Activated B cell treated with CpG ODN at 0.5 μM for 24 hours (primary cell): ENCODE data around the gene SIRT7. TPM values are rescaled to one million over a fixed set of nuclear protein-coding genes. Genes with fewer than 3 reads are reported as not detected.
"Not testable (repeated sequence)": the region's sequence is repeated elsewhere in the genome, so short reads cannot be mapped to it uniquely, and the experiment has no call there.

Experiments used
- ATAC-seq: fragments of 200-7000 bp; cut with Tn5 transposase; one replicate; pipeline ENCODE4 v1.10.0; 2021; ENCODE audit warnings: low read depth, mild to moderate bottlenecking, moderate library complexity
- CTCF ChIA-PET: fragments of 350-600 bp; sonication (Branson Sonifier 250); formaldehyde crosslinking; loops from one replicate; lab custom pipeline; 2021; ENCODE audit warnings: antibody characterized with exemption; lab: Charles Lee
- POLR2A ChIA-PET: fragments of 350-600 bp; sonication (Branson Sonifier 250); formaldehyde crosslinking; loops from one replicate; lab custom pipeline; 2021; ENCODE audit warnings: antibody characterized with exemption; lab: Charles Lee
- DNase-seq: peaks from one replicate; pipeline ENCODE4 v3.0.0; 2022
- H3K27ac Mint-ChIP-seq: one replicate; pipeline ENCODE4 v1.8.0; 2020; ENCODE audit warnings: mixed read lengths
- H3K27me3 Mint-ChIP-seq: one replicate; pipeline ENCODE4 v1.8.0; 2021; ENCODE audit warnings: mixed read lengths
- H3K36me3 Mint-ChIP-seq: one replicate; pipeline ENCODE4 v1.8.0; 2021; ENCODE audit warnings: low read depth, mixed read lengths
- H3K4me1 Mint-ChIP-seq: one replicate; pipeline ENCODE4 v1.8.0; 2021; ENCODE audit warnings: mixed read lengths
- H3K4me3 Mint-ChIP-seq: one replicate; pipeline ENCODE4 v1.8.0; 2020; ENCODE audit warnings: mild to moderate bottlenecking, mixed read lengths
- H3K9me3 Mint-ChIP-seq: one replicate; pipeline ENCODE4 v1.8.0; 2020; ENCODE audit warnings: mixed read lengths
- intact Hi-C: fragments of 100-400 bp; cut with micrococcal nuclease; formaldehyde crosslinking; loops from one replicate; pipeline ENCODE4 v1.15.1; 2024
- total RNA-seq: library from RNA; stranded (reverse); gene quantifications from 2 replicates; pipeline ENCODE4 v1.2.3, GENCODE V29; 2022
- TF ChIP-seq, protein P1 (sequence below): fragments of 200-600 bp; IDR thresholded peaks from one replicate; pipeline ENCODE4 v1.8.0; 2022; ENCODE audit warnings: antibody characterized with exemption, mild to moderate bottlenecking

Gene SIRT7
- total RNA-seq, 1 donor from 2014 or later, result 66.4 TPM

DNA sequence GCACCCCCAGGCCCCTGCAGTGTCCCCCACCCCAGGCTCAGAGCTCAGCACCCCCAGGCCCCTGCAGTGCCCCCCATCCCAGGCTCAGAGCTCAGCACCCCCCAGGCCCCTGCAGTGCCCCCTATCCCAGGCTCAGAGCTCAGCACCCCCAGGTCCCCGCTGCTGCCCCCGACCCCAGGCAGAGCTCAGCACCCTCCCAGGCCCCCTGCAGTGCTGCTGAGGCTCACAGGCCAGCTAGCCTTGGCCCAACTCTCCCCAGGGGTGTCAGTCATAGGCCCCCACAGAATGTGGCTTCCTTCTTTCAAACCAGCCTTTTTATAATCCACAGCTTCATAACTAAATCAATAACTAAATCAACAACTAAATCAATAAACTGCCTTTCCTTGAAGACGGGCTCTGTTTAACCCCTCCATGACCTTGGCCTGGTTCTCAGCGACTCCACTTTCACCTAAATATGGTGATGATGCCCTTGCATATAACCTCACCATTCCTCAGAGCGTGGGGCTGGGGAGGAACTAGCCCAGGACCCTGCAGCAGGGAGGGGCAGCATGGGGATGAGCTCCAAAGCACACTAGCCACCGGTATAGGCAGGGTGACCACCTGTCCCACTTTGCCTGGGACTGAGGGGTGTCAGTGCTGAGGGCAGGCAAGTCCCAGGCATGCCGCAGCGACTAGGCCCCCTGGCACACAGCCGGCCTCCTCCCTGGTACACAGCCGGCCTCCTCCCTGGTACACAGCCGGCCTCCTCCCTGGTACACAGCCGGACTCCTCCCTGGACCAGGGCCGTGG lies 38.0 kb upstream of the SIRT7 start:
- DNase-seq (no peak), ATAC-seq (no peak)
- ChIA-PET CTCF (no interaction called here), POLR2A (no interaction called here)
- Mint-ChIP-seq H3K36me3 (no peaks in the 10 kb centered on the region), H3K4me1 (peaks cover 4% of the 10 kb centered on the region), H3K9me3 (no peaks in the 10 kb centered on the region), H3K27ac (no peak overlapping the region), H3K4me3 (no peak overlapping the region), H3K27me3 (peaks cover 13% of the 10 kb centered on the region)
- TF ChIP-seq, protein P1, sequence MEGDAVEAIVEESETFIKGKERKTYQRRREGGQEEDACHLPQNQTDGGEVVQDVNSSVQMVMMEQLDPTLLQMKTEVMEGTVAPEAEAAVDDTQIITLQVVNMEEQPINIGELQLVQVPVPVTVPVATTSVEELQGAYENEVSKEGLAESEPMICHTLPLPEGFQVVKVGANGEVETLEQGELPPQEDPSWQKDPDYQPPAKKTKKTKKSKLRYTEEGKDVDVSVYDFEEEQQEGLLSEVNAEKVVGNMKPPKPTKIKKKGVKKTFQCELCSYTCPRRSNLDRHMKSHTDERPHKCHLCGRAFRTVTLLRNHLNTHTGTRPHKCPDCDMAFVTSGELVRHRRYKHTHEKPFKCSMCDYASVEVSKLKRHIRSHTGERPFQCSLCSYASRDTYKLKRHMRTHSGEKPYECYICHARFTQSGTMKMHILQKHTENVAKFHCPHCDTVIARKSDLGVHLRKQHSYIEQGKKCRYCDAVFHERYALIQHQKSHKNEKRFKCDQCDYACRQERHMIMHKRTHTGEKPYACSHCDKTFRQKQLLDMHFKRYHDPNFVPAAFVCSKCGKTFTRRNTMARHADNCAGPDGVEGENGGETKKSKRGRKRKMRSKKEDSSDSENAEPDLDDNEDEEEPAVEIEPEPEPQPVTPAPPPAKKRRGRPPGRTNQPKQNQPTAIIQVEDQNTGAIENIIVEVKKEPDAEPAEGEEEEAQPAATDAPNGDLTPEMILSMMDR, result no peak
- intact Hi-C loops, result no loop called here

DNA sequence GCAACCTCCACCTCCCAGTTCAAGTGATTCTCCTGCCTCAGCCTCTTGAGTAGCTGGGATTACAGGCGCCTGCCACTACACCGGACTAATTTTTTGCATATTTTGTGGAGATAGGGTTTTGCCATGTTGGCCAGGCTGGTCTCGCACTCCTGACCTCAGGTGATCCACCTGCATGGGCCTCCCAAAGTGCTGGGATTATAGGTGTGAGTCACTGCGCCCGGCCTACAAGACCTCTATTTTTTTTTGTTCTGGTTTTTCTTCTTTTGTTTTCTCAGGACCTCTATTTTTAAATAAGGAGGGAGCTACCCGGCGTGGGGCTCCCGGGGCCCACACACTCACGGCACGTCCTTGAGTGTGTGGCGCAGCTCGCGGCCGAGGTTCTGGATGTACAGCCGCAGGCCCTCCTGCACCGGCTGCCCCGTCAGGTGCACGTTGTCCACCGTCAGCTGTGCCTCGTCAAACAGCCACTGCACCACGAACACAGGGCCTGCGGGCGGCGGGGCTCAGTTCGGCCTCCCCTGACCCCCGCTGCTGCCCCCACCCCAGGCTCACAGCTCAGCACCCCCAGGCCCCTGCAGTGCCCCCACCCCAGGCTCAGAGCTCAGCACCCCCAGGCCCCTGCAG lies 37.2 kb upstream of the SIRT7 start:
- intact Hi-C loops, result no loop called here
- peaks cover 13% of the 10 kb centered on the region for H3K27me3 Mint-ChIP-seq
- ChIA-PET CTCF (no interaction called here), POLR2A (no interaction called here)
- no peak overlapping the region for H3K27ac Mint-ChIP-seq
- no peaks in the 10 kb centered on the region for H3K9me3 Mint-ChIP-seq
- ATAC-seq (no peak), DNase-seq (no peak)
- peaks cover 4% of the 10 kb centered on the region for H3K4me1 Mint-ChIP-seq
- no peaks in the 10 kb centered on the region for H3K36me3 Mint-ChIP-seq
- TF ChIP-seq, protein P1, result no peak
- no peak overlapping the region for H3K4me3 Mint-ChIP-seq

DNA sequence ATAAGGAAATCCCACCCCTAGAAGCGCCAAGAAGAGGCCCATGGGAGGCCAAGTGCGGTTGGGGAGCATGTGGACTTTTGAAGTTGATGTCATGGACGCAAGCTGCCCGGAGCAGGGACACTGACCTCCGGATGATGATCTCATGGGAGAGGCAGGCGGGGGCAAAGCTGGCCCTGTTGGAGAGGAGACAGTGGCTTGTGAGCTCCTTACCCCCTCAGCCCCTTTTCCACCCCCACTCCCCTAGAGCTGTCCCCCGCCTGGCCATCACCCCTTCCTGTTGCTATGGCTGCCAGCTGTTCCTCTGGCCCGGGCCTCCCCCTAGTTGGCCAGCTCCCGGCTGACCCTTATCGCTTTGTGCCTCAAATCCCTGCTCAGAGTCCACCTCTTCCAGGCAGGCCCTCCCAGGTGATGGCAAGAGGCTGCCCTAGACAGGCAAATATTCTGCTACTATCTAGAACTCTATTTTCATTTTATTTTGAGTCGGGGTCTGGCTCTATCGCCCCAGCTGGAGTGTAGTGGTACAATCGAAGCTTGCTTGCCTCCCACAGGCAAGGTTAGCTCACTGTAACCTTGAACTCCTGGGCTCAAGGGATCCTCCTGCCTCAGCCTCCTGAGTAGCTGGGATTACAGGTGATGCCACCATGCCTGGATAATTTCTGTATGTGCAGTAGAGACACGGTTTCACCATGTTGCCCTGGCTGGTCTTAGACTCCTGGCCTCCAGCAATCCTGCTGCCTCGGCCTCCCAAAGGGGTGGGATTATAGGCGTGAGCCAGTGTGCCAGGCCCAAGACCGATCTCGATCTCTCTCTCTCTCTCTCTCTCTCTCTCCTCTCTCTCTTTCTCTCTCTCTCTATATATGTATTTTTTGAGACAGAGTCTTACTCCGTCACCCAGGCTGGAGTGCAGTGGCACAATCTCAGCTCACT lies 36.4 kb upstream of the SIRT7 start:
- H3K36me3 Mint-ChIP-seq, result no peaks in the 10 kb centered on the region
- CTCF ChIA-PET, result interaction anchor here (1.2 kb wide), 1 partner anchor 85 kb away, joined by 4 read pairs; no protein-coding TSS in a partner anchor
- no peak for ATAC-seq

DNA sequence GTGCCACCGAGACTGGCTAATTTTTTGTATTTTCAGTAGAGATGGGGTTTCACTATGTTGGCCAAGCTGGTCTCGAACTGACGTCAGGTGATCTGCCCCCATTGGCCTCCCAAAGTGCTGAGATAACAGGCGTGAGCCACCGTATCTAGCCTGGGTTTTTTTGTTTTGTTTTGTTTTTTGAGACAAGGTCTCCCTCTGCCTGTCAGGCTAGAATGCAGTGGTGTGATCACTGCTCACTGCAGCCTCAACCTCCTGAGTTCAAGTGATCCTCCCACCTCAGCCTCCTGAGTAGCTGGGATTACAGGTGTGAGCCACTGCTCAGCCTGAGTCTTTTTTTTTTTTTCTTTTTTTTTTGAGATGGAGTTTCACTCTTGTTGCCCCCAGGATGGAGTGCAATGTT lies 35.5 kb upstream of the SIRT7 start:
- H3K36me3 Mint-ChIP-seq, intact Hi-C loops, DNase-seq, ATAC-seq, H3K4me3 Mint-ChIP-seq, H3K4me1 Mint-ChIP-seq, H3K27me3 Mint-ChIP-seq, H3K27ac Mint-ChIP-seq, H3K9me3 Mint-ChIP-seq: not testable (repeated sequence)
- CTCF ChIA-PET, result interaction anchor here (1.2 kb wide), 1 partner anchor 84 kb away, joined by 4 read pairs; no protein-coding TSS in a partner anchor
- POLR2A ChIA-PET, result interaction anchor here (0.6 to 0.7 kb wide), 2 partner anchors 22 to 38 kb away, joined by 3 to 4 read pairs; no protein-coding TSS in a partner anchor

More for the DNA sequence above, 36.4 kb upstream of the SIRT7 start:
- DNase-seq, result no peak
- Mint-ChIP-seq H3K4me1 (peaks cover 4% of the 10 kb centered on the region), H3K27ac (no peak overlapping the region), H3K4me3 (no peak overlapping the region), H3K9me3 (no peaks in the 10 kb centered on the region), H3K27me3 (peaks cover 13% of the 10 kb centered on the region)
- TF ChIP-seq, protein P1, result no peak
- POLR2A ChIA-PET, result no interaction called here
- intact Hi-C loops, result no loop called here

DNA sequence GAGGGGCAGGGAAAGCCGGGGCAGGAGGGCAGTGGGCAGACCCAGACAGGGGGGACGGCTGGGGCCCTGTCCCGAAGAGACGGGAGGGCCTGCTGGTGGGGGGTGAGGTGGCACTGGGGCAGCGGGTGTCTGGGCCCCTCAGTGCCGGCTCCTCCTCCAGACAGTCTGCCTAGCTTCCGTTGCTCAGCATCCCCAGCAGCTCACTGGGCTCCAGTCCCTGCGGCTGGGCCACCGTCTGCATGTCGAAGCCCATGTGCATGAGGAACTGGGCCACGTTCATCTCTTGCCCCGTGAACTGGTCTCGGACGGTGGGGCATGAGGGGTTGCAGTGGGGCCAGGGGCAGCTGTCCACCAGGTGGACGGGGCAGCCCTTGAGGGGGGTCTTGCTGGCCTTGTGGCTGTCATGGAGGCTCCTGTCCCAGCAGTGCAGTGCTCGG lies 34.8 kb upstream of the SIRT7 start:
- intact Hi-C loops, result no loop called here
- TF ChIP-seq, protein P1, result no peak
- Mint-ChIP-seq H3K27me3 (peaks cover 5% of the 10 kb centered on the region), H3K36me3 (no peaks in the 10 kb centered on the region), H3K9me3 (no peaks in the 10 kb centered on the region), H3K4me1 (no peaks in the 10 kb centered on the region), H3K27ac (no peak overlapping the region), H3K4me3 (no peak overlapping the region)
- ChIA-PET POLR2A (no interaction called here), CTCF (no interaction called here)
- DNase-seq (no peak), ATAC-seq (no peak)
